Lower lobe of right lung (tissue), 2 donors: Measurements from ENCODE around the gene MICAL3. TPM values are rescaled to one million over a fixed set of nuclear protein-coding genes. Genes with fewer than 3 reads are reported as not detected.
A peak's percentile ranks its signal among the peaks of the same experiment; 100 is the strongest.

Experiments
- ATAC-seq, 2 donors: fragments of 200-7000 bp; cut with Tn5 transposase; one replicate each; pipeline ENCODE4 v1.9.1; 2020 to 2022; ENCODE audit warnings: mild to moderate bottlenecking in 2 of 2, moderate library complexity in 2 of 2
- DNase-seq: peaks from one replicate; pipeline ENCODE4 v3.0.0-alpha.2; 2020
- H3K27ac ChIP-seq: fragments of 200-600 bp; one replicate; pipeline ENCODE4 v1.8.0; 2022
- H3K27me3 ChIP-seq: fragments of 200-600 bp; one replicate; pipeline ENCODE4 v1.8.0; 2022; ENCODE audit warnings: low read depth
- H3K36me3 ChIP-seq: fragments of 200-600 bp; one replicate; pipeline ENCODE4 v1.8.0; 2022; ENCODE audit warnings: mild to moderate bottlenecking
- H3K4me1 ChIP-seq: fragments of 200-600 bp; one replicate; pipeline ENCODE4 v1.8.0; 2022
- H3K4me3 ChIP-seq: fragments of 200-600 bp; one replicate; pipeline ENCODE4 v1.8.0; 2022; ENCODE audit warnings: mild to moderate bottlenecking
- H3K9me3 ChIP-seq: fragments of 200-600 bp; one replicate; pipeline ENCODE4 v1.8.0; 2022
- intact Hi-C: fragments of 100-400 bp; cut with DNase I; formaldehyde crosslinking; loops from one replicate; pipeline ENCODE4 v1.11.0; 2022
- total RNA-seq: library from RNA; stranded (reverse); fragmentation: NEBNext Ultra II Directional; extraction: Animal tissue kit (Norgen Biotek cat#: 25700); gene quantifications from one replicate; pipeline ENCODE4 v1.2.1, GENCODE V29; 2021
- TF ChIP-seq, protein P1 (sequence below): fragments of 200-600 bp; IDR thresholded peaks from one replicate; pipeline ENCODE4 v1.8.0; 2022; ENCODE audit warnings: antibody characterized with exemption, mild to moderate bottlenecking
- donor health status: DM: no; HTN: yes; CAD: no; lungs with severe emphysema.

Gene MICAL3
- total RNA-seq, 1 donor from 2014 or later: 23.5 TPM

DNA sequence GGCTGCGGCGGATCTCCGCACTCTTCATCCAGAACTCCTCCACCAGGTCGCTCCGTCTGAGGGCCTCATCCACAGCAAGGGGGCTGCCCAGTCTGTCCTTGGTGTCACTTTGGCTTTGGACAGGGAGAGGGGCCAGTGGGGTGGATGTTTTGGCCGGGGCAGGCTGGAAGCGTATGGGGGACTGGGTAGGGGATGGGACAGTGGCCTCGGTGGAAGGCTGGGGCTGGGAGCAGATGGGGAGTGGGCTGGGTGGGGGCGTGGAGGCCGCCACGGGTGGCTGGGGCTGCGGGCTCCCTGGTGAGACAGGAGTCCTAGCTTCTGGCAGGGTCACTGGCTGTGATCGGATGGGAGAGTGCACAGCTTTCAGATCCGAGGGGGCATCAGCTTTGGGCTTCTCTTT, 205.7 kb downstream of the MICAL3 start:
- no peak overlapping the region for H3K4me3 ChIP-seq
- H3K36me3 ChIP-seq: peaks cover 45% of the 10 kb centered on the region
- TF ChIP-seq, protein P1, sequence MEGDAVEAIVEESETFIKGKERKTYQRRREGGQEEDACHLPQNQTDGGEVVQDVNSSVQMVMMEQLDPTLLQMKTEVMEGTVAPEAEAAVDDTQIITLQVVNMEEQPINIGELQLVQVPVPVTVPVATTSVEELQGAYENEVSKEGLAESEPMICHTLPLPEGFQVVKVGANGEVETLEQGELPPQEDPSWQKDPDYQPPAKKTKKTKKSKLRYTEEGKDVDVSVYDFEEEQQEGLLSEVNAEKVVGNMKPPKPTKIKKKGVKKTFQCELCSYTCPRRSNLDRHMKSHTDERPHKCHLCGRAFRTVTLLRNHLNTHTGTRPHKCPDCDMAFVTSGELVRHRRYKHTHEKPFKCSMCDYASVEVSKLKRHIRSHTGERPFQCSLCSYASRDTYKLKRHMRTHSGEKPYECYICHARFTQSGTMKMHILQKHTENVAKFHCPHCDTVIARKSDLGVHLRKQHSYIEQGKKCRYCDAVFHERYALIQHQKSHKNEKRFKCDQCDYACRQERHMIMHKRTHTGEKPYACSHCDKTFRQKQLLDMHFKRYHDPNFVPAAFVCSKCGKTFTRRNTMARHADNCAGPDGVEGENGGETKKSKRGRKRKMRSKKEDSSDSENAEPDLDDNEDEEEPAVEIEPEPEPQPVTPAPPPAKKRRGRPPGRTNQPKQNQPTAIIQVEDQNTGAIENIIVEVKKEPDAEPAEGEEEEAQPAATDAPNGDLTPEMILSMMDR: no peak
- no peaks in the 10 kb centered on the region for H3K9me3 ChIP-seq
- H3K4me1 ChIP-seq: no peaks in the 10 kb centered on the region
- H3K27me3 ChIP-seq: no peaks in the 10 kb centered on the region
- DNase-seq (no peak), ATAC-seq (no peak)
- intact Hi-C loops: no loop called here
- no peak overlapping the region for H3K27ac ChIP-seq

DNA sequence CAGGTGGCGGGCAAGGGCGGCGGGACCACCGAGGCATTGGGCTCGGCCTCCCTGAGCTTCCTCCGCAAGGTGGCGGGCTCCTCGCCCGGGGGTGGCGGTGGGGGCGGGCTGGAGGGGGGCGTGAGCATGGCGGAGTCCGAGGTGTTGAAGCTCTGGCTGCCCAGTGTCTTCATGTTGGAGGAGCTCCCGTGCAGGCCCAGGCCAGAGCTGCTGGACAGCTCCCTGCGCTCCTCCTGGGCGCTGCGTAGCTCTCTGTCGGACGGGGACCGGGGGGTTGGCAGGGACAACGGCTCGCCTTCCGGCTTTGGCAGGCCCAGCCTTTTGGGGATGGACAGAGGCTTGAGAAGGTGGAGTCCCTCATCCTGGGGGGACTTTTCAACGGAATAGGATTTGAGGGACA, 206.2 kb downstream of the MICAL3 start:
- Histone ChIP-seq H3K4me1 (no peaks in the 10 kb centered on the region), H3K27me3 (no peaks in the 10 kb centered on the region), H3K36me3 (peaks cover 45% of the 10 kb centered on the region), H3K4me3 (no peak overlapping the region), H3K27ac (no peak overlapping the region), H3K9me3 (no peaks in the 10 kb centered on the region)
- ATAC-seq: peak in 1 of 2 donors; percentile 19
- intact Hi-C loops: no loop called here
- no peak for DNase-seq
- TF ChIP-seq, protein P1: no peak

DNA sequence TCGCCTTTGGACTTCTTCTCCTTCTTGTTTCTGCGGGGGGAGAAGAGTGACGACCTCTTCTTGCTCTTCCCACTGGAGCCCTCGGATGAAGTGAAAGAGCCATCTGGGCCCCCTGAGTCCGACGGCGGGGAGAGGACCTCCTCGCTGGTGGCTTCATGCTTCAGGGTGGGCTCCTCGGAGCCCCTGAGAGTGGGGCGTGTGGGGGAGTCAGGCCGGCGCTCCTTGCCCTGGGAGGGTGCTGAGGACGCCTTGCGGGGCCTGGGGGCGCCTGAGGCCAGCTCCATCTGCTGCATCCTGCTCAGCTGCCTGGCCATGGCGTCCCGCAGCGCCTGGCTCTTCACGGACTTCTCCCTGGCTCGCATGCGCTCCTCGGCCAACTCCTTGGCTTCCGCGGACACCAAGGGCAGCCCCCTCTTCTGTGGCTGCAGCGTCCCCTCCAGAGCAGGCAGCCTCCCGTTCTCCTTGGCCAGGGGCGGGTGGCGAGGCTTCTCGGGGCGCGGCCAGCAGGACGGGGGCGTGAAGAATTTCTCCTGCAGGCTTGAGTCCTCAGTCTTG, 206.8 kb downstream of the MICAL3 start:
- Histone ChIP-seq H3K9me3 (no peaks in the 10 kb centered on the region), H3K4me3 (no peak overlapping the region), H3K4me1 (no peaks in the 10 kb centered on the region), H3K27me3 (no peaks in the 10 kb centered on the region), H3K36me3 (peaks cover 42% of the 10 kb centered on the region), H3K27ac (no peak overlapping the region)
- intact Hi-C loops: no loop called here
- TF ChIP-seq, protein P1: no peak
- ATAC-seq (no peak), DNase-seq (no peak)

DNA sequence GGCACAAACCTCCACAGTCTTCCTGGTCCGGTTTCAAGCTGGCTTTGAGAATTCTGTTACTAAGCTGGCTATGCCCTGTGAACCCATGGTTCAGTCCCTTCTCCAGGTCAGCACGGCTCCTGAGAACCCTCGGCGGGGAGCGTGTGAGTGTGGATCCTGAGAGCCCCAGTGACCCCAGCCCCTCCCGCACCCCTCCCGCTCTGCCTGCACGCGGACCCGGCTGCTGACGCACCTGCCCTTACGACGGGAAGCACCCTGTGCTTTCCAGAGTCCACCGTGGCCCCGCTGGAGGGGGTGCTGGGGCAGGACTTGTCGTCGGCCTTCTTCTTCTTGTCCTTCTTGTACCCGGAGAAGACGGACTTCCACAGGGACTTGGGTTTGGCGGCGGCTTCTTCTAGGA, 207.3 kb downstream of the MICAL3 start:
- DNase-seq: no peak
- Histone ChIP-seq H3K4me3 (no peak overlapping the region), H3K4me1 (no peaks in the 10 kb centered on the region), H3K9me3 (no peaks in the 10 kb centered on the region), H3K27ac (no peak overlapping the region), H3K27me3 (no peaks in the 10 kb centered on the region), H3K36me3 (peaks cover 40% of the 10 kb centered on the region)
- TF ChIP-seq, protein P1: no peak
- ATAC-seq: no peak
- intact Hi-C loops: no loop called here

DNA sequence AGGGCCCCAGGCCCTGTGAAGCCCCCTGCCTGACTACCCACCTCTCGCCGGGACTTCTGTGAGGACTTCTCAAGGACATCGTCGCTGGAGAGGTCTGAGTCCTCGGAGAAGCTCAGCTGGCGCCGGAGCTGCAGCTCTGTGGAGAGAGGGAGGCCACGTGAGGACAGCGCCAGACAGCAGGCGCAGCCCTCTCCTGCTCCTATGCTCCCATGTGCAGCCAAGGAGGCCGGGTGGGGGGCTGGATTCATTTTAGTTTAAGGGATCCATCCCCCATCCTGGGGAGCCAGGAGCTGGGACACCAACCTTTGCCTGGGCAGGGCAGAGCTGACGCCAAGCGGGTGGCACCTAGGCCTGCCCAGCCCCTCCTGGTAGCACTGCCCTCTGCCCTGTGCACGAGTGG, 207.7 kb downstream of the MICAL3 start:
- DNase-seq (no peak), ATAC-seq (no peak)
- intact Hi-C loops: no loop called here
- Histone ChIP-seq H3K4me3 (no peak overlapping the region), H3K9me3 (no peaks in the 10 kb centered on the region), H3K36me3 (peaks cover 38% of the 10 kb centered on the region), H3K27ac (no peak overlapping the region), H3K27me3 (no peaks in the 10 kb centered on the region), H3K4me1 (no peaks in the 10 kb centered on the region)
- TF ChIP-seq, protein P1: no peak
